HT-29 (cell line): ENCODE data around the gene TIAM2. TPM values are rescaled to one million over a fixed set of nuclear protein-coding genes. Genes with fewer than 3 reads are reported as not detected.

Experiments
- DNase-seq: peaks from one replicate; pipeline ENCODE4 v3.0.0-alpha.2; 2015; ENCODE audit warnings: low spot score
- total RNA-seq: library from RNA; depleted of rRNA; stranded (reverse); fragments of >200 nt; shearing (Covaris generic); gene quantifications from 2 replicates; pipeline ENCODE4 v1.2.3, GENCODE V29; 2014

The TIAM2 gene
- total RNA-seq, 1 experiment from 2014 or later = 2.0 TPM

GRCh38 chr6:155126727-155127439, 131.8 kb downstream of the TIAM2 start:
- DNase-seq = peak; percentile 90

- no peak for DNase-seq
Measured at GRCh38 chr6:155128977-155129376, 133.9 kb downstream of the TIAM2 start.

GRCh38 chr6:155129744-155130143, 134.6 kb downstream of the TIAM2 start:
- DNase-seq = no peak

- DNase-seq = no peak
Measured at GRCh38 chr6:155130161-155130853, 135.2 kb downstream of the TIAM2 start.

- no peak for DNase-seq
Measured at GRCh38 chr6:155132617-155133016, 137.5 kb downstream of the TIAM2 start.

GRCh38 chr6:155141002-155141401, 145.9 kb downstream of the TIAM2 start:
- DNase-seq = no peak

GRCh38 chr6:155141512-155141911, 146.4 kb downstream of the TIAM2 start:
- DNase-seq = no peak

GRCh38 chr6:155142168-155143028, 147.3 kb downstream of the TIAM2 start:
- DNase-seq = no peak

GRCh38 chr6:155143029-155143577, 148.0 kb downstream of the TIAM2 start:
- no peak for DNase-seq

GRCh38 chr6:155143578-155144106, 148.5 kb downstream of the TIAM2 start:
- no peak for DNase-seq

- DNase-seq = no peak
Measured at GRCh38 chr6:155146205-155146604, 151.1 kb downstream of the TIAM2 start.

GRCh38 chr6:155147958-155148663, 153.0 kb downstream of the TIAM2 start:
- no peak for DNase-seq

- no peak for DNase-seq
Measured at GRCh38 chr6:155150967-155151671, 156.0 kb downstream of the TIAM2 start.

- no peak for DNase-seq
Measured at GRCh38 chr6:155152211-155153076, 157.3 kb downstream of the TIAM2 start.

GRCh38 chr6:155154158-155154830, 159.2 kb downstream of the TIAM2 start:
- DNase-seq = peak; percentile 15

- DNase-seq = no peak
Measured at GRCh38 chr6:155155787-155156447, 160.8 kb downstream of the TIAM2 start.

GRCh38 chr6:155157101-155157500, 162.0 kb downstream of the TIAM2 start:
- peak; percentile 21 for DNase-seq
